GM12865 (cell line): ENCODE measurements around the gene APH1B.

ENCODE experiments used
- DNase-seq: peaks from one replicate; pipeline ENCODE4 v3.0.0; 2010; ENCODE audit warnings: low read depth
- H3K4me3 ChIP-seq: 2 replicates; pipeline ENCODE4 v1.5.1; 2011; ENCODE audit warnings: mild to moderate bottlenecking, low read depth, low read length, control low read depth
- CTCF ChIP-seq: IDR thresholded peaks from 2 replicates; pipeline ENCODE4 v1.5.1; 2011; ENCODE audit warnings: low read length, control low read depth, low read depth, inconsistent platforms; ENCODE audit not compliant: insufficient read depth; ENCODE audit errors: missing control alignments

Gene APH1B

GRCh38 chr15:63243776-63244175 is 33.6 kb upstream of the APH1B start:
- no peak overlapping the region for H3K4me3 ChIP-seq
- peak; percentile 25 for DNase-seq
- TF ChIP-seq CTCF, result no peak

- no peak for TF ChIP-seq CTCF
- no peak for DNase-seq
- H3K4me3 ChIP-seq, result no peak overlapping the region
Measured at GRCh38 chr15:63244399-63244798, 33.0 kb upstream of the APH1B start.

- no peak for TF ChIP-seq CTCF
- DNase-seq, result peak; percentile 13
- no peak overlapping the region for H3K4me3 ChIP-seq
Measured at GRCh38 chr15:63244976-63245645, 32.3 kb upstream of the APH1B start.

GRCh38 chr15:63246691-63247469 is 30.5 kb upstream of the APH1B start:
- no peak overlapping the region for H3K4me3 ChIP-seq
- no peak for DNase-seq
- TF ChIP-seq CTCF, result no peak

- no peak overlapping the region for H3K4me3 ChIP-seq
- no peak for TF ChIP-seq CTCF
- no peak for DNase-seq
Measured at GRCh38 chr15:63250312-63250965, 27.0 kb upstream of the APH1B start.

GRCh38 chr15:63251701-63252100 is 25.7 kb upstream of the APH1B start:
- no peak overlapping the region for H3K4me3 ChIP-seq
- DNase-seq, result no peak
- no peak for TF ChIP-seq CTCF

GRCh38 chr15:63252292-63252691 is 25.1 kb upstream of the APH1B start:
- no peak for TF ChIP-seq CTCF
- DNase-seq, result no peak
- no peak overlapping the region for H3K4me3 ChIP-seq
